H1 (cell line): ENCODE results near the gene MBTPS2. TPM values are rescaled to one million over a fixed set of nuclear protein-coding genes. Genes with fewer than 3 reads are reported as not detected.

Experiments used
- CTCF ChIA-PET: fragments of 300-600 bp; sonication (Branson Sonifier 250); formaldehyde crosslinking; loops from one replicate; lab custom pipeline; 2021; ENCODE audit not compliant: partially characterized antibody; lab: Charles Lee
- POLR2A ChIA-PET: fragments of 300-600 bp; sonication (Branson Sonifier 250); formaldehyde crosslinking; loops from one replicate; lab custom pipeline; 2021; ENCODE audit warnings: inconsistent platforms; ENCODE audit not compliant: partially characterized antibody; lab: Charles Lee
- DNase-seq, 2 experiments: peaks; one replicate each; pipeline versions ENCODE4 v3.0.0 to v3.0.0-alpha.2; 2010 to 2022; ENCODE audit warnings: low spot score in 2 of 2, low read depth in 1 of 2, mixed read lengths in 1 of 2
- FAIRE-seq: peaks from 2 replicates; lab custom pipeline; 2011; peaks lifted over from hg19 to GRCh38; lab: Jason Lieb, UNC
- H2AFZ ChIP-seq: 2 replicates; pipeline ENCODE4 v1.8.1; 2012; ENCODE audit warnings: low read length, inconsistent platforms
- H2AK5ac ChIP-seq: 2 replicates; pipeline ENCODE4 v1.6.1; 2013; ENCODE audit warnings: low read depth, low read length
- H2BK120ac ChIP-seq: replicated peaks from 2 replicates; pipeline ENCODE3; 2013; ENCODE audit warnings: low read depth, low read length, inconsistent platforms
- H2BK12ac ChIP-seq: 2 replicates; pipeline ENCODE4 v1.6.1; 2013; ENCODE audit warnings: low read depth, low read length
- H2BK15ac ChIP-seq: 2 replicates; pipeline ENCODE4 v1.6.1; 2013; ENCODE audit warnings: low read length
- H2BK20ac ChIP-seq: 2 replicates; pipeline ENCODE4 v1.6.1; 2013; ENCODE audit warnings: low read length
- H2BK5ac ChIP-seq: 2 replicates; pipeline ENCODE4 v1.6.1; 2013; ENCODE audit warnings: low read depth, low read length
- H3K14ac ChIP-seq: 2 replicates; pipeline ENCODE4 v1.6.1; 2013; ENCODE audit warnings: inconsistent platforms; ENCODE audit not compliant: insufficient read length
- H3K18ac ChIP-seq: 2 replicates; pipeline ENCODE4 v1.6.1; 2013; ENCODE audit warnings: low read length; ENCODE audit errors: extremely low read depth
- H3K23ac ChIP-seq: 2 replicates; pipeline ENCODE4 v1.6.1; 2013; ENCODE audit warnings: inconsistent platforms; ENCODE audit not compliant: insufficient read length
- H3K23me2 ChIP-seq: 2 replicates; pipeline ENCODE4 v1.6.1; 2013; ENCODE audit warnings: low read depth, low read length
- H3K27ac ChIP-seq: 2 replicates; pipeline ENCODE4 v1.6.1; 2011; ENCODE audit warnings: low read depth, low read length, inconsistent platforms
- H3K27me3 ChIP-seq, 4 experiments: replicated peaks in 1 of 4; 1 replicate in 1 of 4; 2 replicates in 3 of 4; pipeline versions ENCODE4 v1.6.1 to v1.8.1; 2011 to 2013; ENCODE audit warnings: low read length in 3 of 4, mild to moderate bottlenecking in 3 of 4, inconsistent platforms in 2 of 4, mixed read lengths in 2 of 4, moderate library complexity in 1 of 4; ENCODE audit not compliant: control insufficient read depth in 3 of 4, insufficient read depth in 3 of 4; ENCODE audit errors: extremely low read depth in 1 of 4
- H3K36me3 ChIP-seq, 4 experiments: 2 replicates each; pipeline versions ENCODE4 v1.6.1 to v1.8.1; 2011 to 2013; ENCODE audit warnings: mild to moderate bottlenecking in 4 of 4, low read length in 3 of 4, moderate library complexity in 2 of 4, control low read depth in 1 of 4, inconsistent platforms in 1 of 4; ENCODE audit not compliant: insufficient read depth in 4 of 4, control insufficient read depth in 2 of 4
- H3K4ac ChIP-seq: replicated peaks from 2 replicates; pipeline ENCODE3; 2013; ENCODE audit warnings: low read length, low read depth, mixed read lengths, inconsistent platforms; ENCODE audit not compliant: insufficient read length
- H3K4me1 ChIP-seq, 4 experiments: replicated peaks in 1 of 4; 1 replicate in 1 of 4; 2 replicates in 3 of 4; pipeline versions ENCODE4 v1.6.1 to v1.8.1; 2011 to 2013; ENCODE audit warnings: low read length in 3 of 4, inconsistent platforms in 2 of 4, mixed read lengths in 1 of 4; ENCODE audit not compliant: insufficient read depth in 4 of 4, control insufficient read depth in 3 of 4
- H3K4me2 ChIP-seq, 2 experiments: 2 replicates each; pipeline versions ENCODE4 v1.6.1 to v1.8.1; 2011 to 2013; ENCODE audit warnings: low read depth in 2 of 2, low read length in 2 of 2, control low read depth in 1 of 2, inconsistent platforms in 1 of 2, mild to moderate bottlenecking in 1 of 2; ENCODE audit not compliant: insufficient read depth in 1 of 2
- H3K4me3 ChIP-seq, 4 experiments: fragments of 200-600, 300-600 bp in 1 of 4; sonication (generic), shearing (Covaris generic), sonication (Bioruptor Twin) in 1 of 4; 2 replicates each; pipeline versions ENCODE4 v1.5.1 to v1.8.1; 2011 to 2016; ENCODE audit warnings: low read length in 4 of 4, low read depth in 3 of 4, control low read depth in 2 of 4, inconsistent platforms in 2 of 4, mild to moderate bottlenecking in 2 of 4, mixed read lengths in 1 of 4, moderate library complexity in 1 of 4; ENCODE audit not compliant: insufficient read depth in 2 of 4; ENCODE audit errors: extremely low read depth in 1 of 4
- H3K56ac ChIP-seq: replicated peaks from 2 replicates; pipeline ENCODE3; 2013; ENCODE audit warnings: low read depth, mild to moderate bottlenecking, mixed read lengths, low read length, inconsistent platforms; ENCODE audit not compliant: insufficient read length
- H3K79me1 ChIP-seq: 2 replicates; pipeline ENCODE4 v1.6.1; 2013; ENCODE audit warnings: low read depth, low read length, control low read depth
- H3K79me2 ChIP-seq, 2 experiments: 2 replicates each; pipeline versions ENCODE4 v1.6.1 to v1.8.1; 2012 to 2013; ENCODE audit warnings: low read length in 2 of 2, mild to moderate bottlenecking in 2 of 2, inconsistent platforms in 1 of 2; ENCODE audit not compliant: insufficient read depth in 2 of 2, control insufficient read depth in 1 of 2
- H3K9ac ChIP-seq, 4 experiments: replicated peaks in 1 of 4; 1 replicate in 1 of 4; 2 replicates in 3 of 4; pipeline versions ENCODE4 v1.6.1 to v1.8.1; 2011 to 2013; ENCODE audit warnings: low read depth in 3 of 4, low read length in 3 of 4, control low read depth in 2 of 4, mild to moderate bottlenecking in 2 of 4, moderate library complexity in 2 of 4, inconsistent platforms in 1 of 4; ENCODE audit errors: extremely low read depth in 1 of 4
- H3K9me3 ChIP-seq, 2 experiments: 2 replicates each; pipeline versions ENCODE4 v1.6.1 to v1.8.1; 2012 to 2013; ENCODE audit warnings: mild to moderate bottlenecking in 2 of 2, moderate library complexity in 2 of 2, control low read depth in 1 of 2, inconsistent platforms in 1 of 2, low read depth in 1 of 2, low read length in 1 of 2, mixed read lengths in 1 of 2; ENCODE audit not compliant: insufficient read depth in 2 of 2
- H4K20me1 ChIP-seq, 2 experiments: replicated peaks in 1 of 2; 2 replicates each; pipeline versions ENCODE3 to v1.8.1; 2011 to 2013; ENCODE audit warnings: inconsistent platforms in 2 of 2, low read length in 2 of 2, mild to moderate bottlenecking in 1 of 2; ENCODE audit not compliant: insufficient read depth in 2 of 2, control insufficient read depth in 1 of 2
- H4K5ac ChIP-seq: 2 replicates; pipeline ENCODE4 v1.6.1; 2013; ENCODE audit warnings: low read length, low read depth, mixed read lengths, inconsistent platforms; ENCODE audit not compliant: insufficient read length
- H4K8ac ChIP-seq: 2 replicates; pipeline ENCODE4 v1.8.0; 2013; ENCODE audit warnings: mild to moderate bottlenecking, moderate library complexity, low read length, inconsistent platforms; ENCODE audit not compliant: insufficient read depth; ENCODE audit errors: extremely low read depth
- H4K91ac ChIP-seq: replicated peaks from 2 replicates; pipeline ENCODE3; 2013; ENCODE audit warnings: low read length, mixed read lengths, inconsistent platforms; ENCODE audit not compliant: insufficient read length
- CBX8 ChIP-seq: fragments of 300-800, 300-1000 bp; sonication (generic); IDR thresholded peaks from 2 replicates; pipeline ENCODE4 v1.7.1; 2016; ENCODE audit warnings: low read depth, low read length, borderline replicate concordance
- CEBPB ChIP-seq: IDR thresholded peaks from 2 replicates; pipeline ENCODE4 v1.6.1; 2012; ENCODE audit warnings: low read depth, low read length
- GABPA ChIP-seq: IDR thresholded peaks from 2 replicates; pipeline ENCODE4 v1.6.1; 2011; ENCODE audit warnings: mild to moderate bottlenecking, low read length, moderate library complexity, borderline replicate concordance; ENCODE audit not compliant: insufficient read depth
- WGBS, 2 experiments: shearing (Covaris generic) in 1 of 2; methylation state at CpG; one replicate each; pipeline versions ENCODE4 v1.1.6 to v1.1.7; 2013 to 2015; ENCODE audit warnings: low lambda C conversion rate in 2 of 2, mixed read lengths in 2 of 2, inconsistent platforms in 1 of 2, low coverage in 1 of 2, missing lambda C conversion rate in 1 of 2; ENCODE audit not compliant: insufficient replicate concordance in 2 of 2, insufficient coverage in 1 of 2, insufficient read length in 1 of 2; ENCODE audit errors: extremely low coverage in 1 of 2, missing lambda C conversion rate in 1 of 2; 5-methylcytosine and 5-hydroxymethylcytosine counted together
- polyA plus RNA-seq, 7 experiments: library from polyadenylated mRNA; depleted of rRNA in 3 of 7; stranded (reverse) in 5 of 7; unstranded in 2 of 7; fragments of >200 nt in 5 of 7; fragments of 200-250 nt in 2 of 7; gene quantifications; 1 replicate in 5 of 7; 2 replicates in 1 of 7; 4 replicates in 1 of 7; pipeline versions ENCODE4 v1.2.1 to v1.2.3, GENCODE V29; 2011 to 2013; ENCODE audit warnings: missing spikeins in 2 of 7, mixed read lengths in 2 of 7
- total RNA-seq: library from RNA; stranded (reverse); fragmentation: NEBNext Ultra II Directional; extraction: Animal tissue kit (Norgen Biotek cat#: 25700); gene quantifications from 2 replicates; pipeline ENCODE4 v1.2.1, GENCODE V29; 2021

MBTPS2 gene
- total and polyA plus RNA-seq, 2 of the 8 experiments (the other 6 are each of a cell fraction or from before 2014, with no cell fraction given): 4.3 to 7.4 TPM

DNA sequence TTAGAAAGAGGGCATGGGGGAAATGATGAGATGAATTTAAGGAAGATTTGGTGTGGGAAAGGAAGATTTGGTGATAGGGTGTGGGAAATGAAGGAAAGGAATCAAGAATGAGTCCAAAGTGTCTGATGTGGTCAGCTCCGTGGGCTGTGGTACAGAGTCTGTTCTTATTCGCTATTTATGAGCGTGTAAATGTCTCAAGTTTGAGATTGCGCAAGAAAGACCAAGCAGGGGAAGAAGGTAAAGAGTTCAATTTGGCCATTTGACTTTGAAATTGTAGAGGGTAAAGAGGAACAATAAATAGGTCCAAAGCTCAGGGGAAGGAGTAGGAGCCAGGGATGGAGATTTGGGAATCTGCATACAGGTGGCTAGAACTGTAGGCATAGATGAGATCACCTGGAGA is 89.8 kb downstream of the MBTPS2 start:
- FAIRE-seq (no peak), DNase-seq (no peak)
- H3K27me3 ChIP-seq: no peaks in the 10 kb centered on the region
- H3K23ac ChIP-seq: no peak overlapping the region
- no peaks in the 10 kb centered on the region for H4K20me1 ChIP-seq
- no peak overlapping the region for H3K56ac ChIP-seq
- no peak overlapping the region for H2AFZ ChIP-seq
- H3K9me3 ChIP-seq: no peaks in the 10 kb centered on the region
- H2BK5ac ChIP-seq: no peak overlapping the region
- no peak overlapping the region for H3K14ac ChIP-seq
- CTCF ChIA-PET: no interaction called here
- H3K4ac ChIP-seq: no peak overlapping the region
- H3K4me1 ChIP-seq: peaks cover 0 to 4% (median 0%) of the 10 kb centered on the region in 4 experiments; a peak in 1 of 7 replicates
- no peak overlapping the region for H3K4me2 ChIP-seq
- TF ChIP-seq GABPA: no peak
- peak; percentile 65 for TF ChIP-seq CEBPB
- no peak for TF ChIP-seq CBX8
- TF ChIP-seq, all 59 proteins: peak for 1
- Histone ChIP-seq H4K8ac (no peak overlapping the region), H3K4me3 (no peak overlapping the region), H4K5ac (no peak overlapping the region), H2BK20ac (no peak overlapping the region), H4K91ac (no peak overlapping the region), H3K36me3 (no peaks in the 10 kb centered on the region), H2BK15ac (no peak overlapping the region), H3K79me2 (no peaks in the 10 kb centered on the region), H3K79me1 (no peaks in the 10 kb centered on the region), H3K23me2 (no peaks in the 10 kb centered on the region), H2BK120ac (no peak overlapping the region), H2BK12ac (no peak overlapping the region), H2AK5ac (no peak overlapping the region), H3K18ac (no peak overlapping the region), H3K9ac (no peak overlapping the region), H3K27ac (no peak overlapping the region)
- 93% methylated on average over 4 of the region's 4 CpGs; no CpG with 5 or more reads in 1 of the 2 experiments for WGBS, 2 experiments
- POLR2A ChIA-PET: interaction anchor here (1.2 kb wide), 1 partner anchor 36 kb away, joined by 3 read pairs; no protein-coding TSS in a partner anchor
